ENCODE data around the gene TMEM203.

GRCh38 chr9:137225699-137226331 lies 20.4 kb upstream of the TMEM203 start:
- TF ChIP-seq CTCF (IDR thresholded peaks at IDR 0.05) (no peak), POLR2A (IDR thresholded peaks at IDR 0.05) (no peak)
